SK-N-SH (cell line): Measurements from ENCODE around the gene IFNLR1. TPM values are rescaled to one million over a fixed set of nuclear protein-coding genes. Genes with fewer than 3 reads are reported as not detected.

Source experiments
- CTCF ChIA-PET: fragments of 300-600, 350-600 bp; formaldehyde crosslinking; extraction: SDS; loops from one replicate; lab custom pipeline; 2021; lab: Yijun Ruan, JAX
- POLR2A ChIA-PET: fragments of 350-600 bp; sonication (Branson Sonifier 250); formaldehyde crosslinking; extraction: SDS; loops from one replicate; lab custom pipeline; 2020; ENCODE audit warnings: antibody characterized with exemption, inconsistent platforms; lab: Yijun Ruan, JAX
- DNase-seq: peaks from one replicate; pipeline ENCODE4 v3.0.0; 2012
- H2AFZ ChIP-seq: fragments of 200-600 bp; sonication (generic); 2 replicates; pipeline ENCODE4 v1.8.1; 2016; ENCODE audit warnings: antibody characterized with exemption, mild to moderate bottlenecking, low read depth
- H3F3A ChIP-seq: fragments of 200-600 bp; sonication (generic); replicated peaks from 2 replicates; pipeline ENCODE3; 2016; ENCODE audit warnings: antibody characterized with exemption, mild to moderate bottlenecking; ENCODE audit not compliant: insufficient read depth
- H3K27ac ChIP-seq, 2 experiments: fragments of 200-500 bp in 1 of 2; fragments of 200-600 bp in 1 of 2; sonication (Bioruptor generic) in 1 of 2; sonication (generic), shearing (Covaris generic) in 1 of 2; 2 replicates each; pipeline versions ENCODE4 v1.5.1 to v1.6.1; 2014 to 2016; ENCODE audit warnings: low read depth in 2 of 2, inconsistent platforms in 1 of 2, low read length in 1 of 2, mild to moderate bottlenecking in 1 of 2, mixed read lengths in 1 of 2
- H3K27me3 ChIP-seq: fragments of 200-600 bp; sonication (generic), shearing (Covaris generic); 2 replicates; pipeline ENCODE4 v1.6.1; 2016; ENCODE audit warnings: mixed run types; ENCODE audit not compliant: insufficient read depth
- H3K36me3 ChIP-seq, 2 experiments: fragments of 200-500 bp in 1 of 2; fragments of 200-600 bp in 1 of 2; sonication (Bioruptor generic) in 1 of 2; sonication (generic) in 1 of 2; replicated peaks in 1 of 2; 2 replicates each; pipeline versions ENCODE3 to v1.5.1; 2014 to 2016; ENCODE audit warnings: low read length in 1 of 2, mild to moderate bottlenecking in 1 of 2; ENCODE audit not compliant: insufficient read depth in 2 of 2, control insufficient read depth in 1 of 2
- H3K4me1 ChIP-seq, 2 experiments: fragments of 200-500 bp in 1 of 2; fragments of 200-600 bp in 1 of 2; sonication (Bioruptor generic) in 1 of 2; sonication (generic), shearing (Covaris generic) in 1 of 2; 2 replicates each; pipeline versions ENCODE4 v1.5.1 to v1.6.1; 2014 to 2016; ENCODE audit warnings: low read depth in 1 of 2, low read length in 1 of 2, mixed run types in 1 of 2; ENCODE audit not compliant: insufficient read depth in 2 of 2, control insufficient read depth in 1 of 2
- H3K4me2 ChIP-seq: fragments of 200-600 bp; sonication (generic), shearing (Covaris generic); 2 replicates; pipeline ENCODE4 v1.6.1; 2017; ENCODE audit warnings: mixed run types
- H3K4me3 ChIP-seq, 2 experiments: fragments of 200-500 bp in 1 of 2; fragments of 200-600 bp in 1 of 2; sonication (Bioruptor generic) in 1 of 2; sonication (generic), shearing (Covaris generic) in 1 of 2; 2 replicates each; pipeline versions ENCODE4 v1.5.1 to v1.8.1; 2014 to 2016; ENCODE audit warnings: low read depth in 2 of 2, inconsistent platforms in 1 of 2, low read length in 1 of 2, mild to moderate bottlenecking in 1 of 2, mixed read lengths in 1 of 2, moderate library complexity in 1 of 2
- H3K79me2 ChIP-seq: fragments of 200-600 bp; sonication (generic); 2 replicates; pipeline ENCODE4 v1.8.1; 2017; ENCODE audit warnings: mild to moderate bottlenecking; ENCODE audit not compliant: insufficient read depth
- H3K9ac ChIP-seq: fragments of 200-600 bp; sonication (generic); 2 replicates; pipeline ENCODE4 v1.6.1; 2017; ENCODE audit warnings: mixed run types
- H3K9me2 ChIP-seq: fragments of 200-600 bp; sonication (generic); 2 replicates; pipeline ENCODE4 v1.6.1; 2017; ENCODE audit warnings: mixed run types
- H3K9me3 ChIP-seq: fragments of 200-600 bp; sonication (generic); 2 replicates; pipeline ENCODE4 v1.6.1; 2017; ENCODE audit warnings: mixed run types, mild to moderate bottlenecking, moderate library complexity
- H4K20me1 ChIP-seq: fragments of 200-600 bp; sonication (generic); 2 replicates; pipeline ENCODE4 v1.6.1; 2017; ENCODE audit warnings: mild to moderate bottlenecking, mixed run types; ENCODE audit not compliant: insufficient read depth
- CHD2 ChIP-seq: fragments of 150-350 bp; IDR thresholded peaks from 2 replicates; pipeline ENCODE4 v1.6.1; 2018; ENCODE audit warnings: low read length; ENCODE audit not compliant: partially characterized antibody
- EP300 ChIP-seq, 2 experiments: IDR thresholded peaks; 2 replicates each; pipeline versions ENCODE4 v1.4.0 to v1.6.1; 2012; ENCODE audit warnings: borderline replicate concordance in 1 of 2, low read depth in 1 of 2, low read length in 1 of 2
- FOXM1 ChIP-seq: IDR thresholded peaks from 2 replicates; pipeline ENCODE4 v1.4.0; 2012; ENCODE audit warnings: low read depth, mild to moderate bottlenecking
- GATA2 ChIP-seq: sonication (generic); formaldehyde crosslinking; IDR thresholded peaks from 2 replicates; pipeline ENCODE4 v1.5.0; 2020; ENCODE audit warnings: mild to moderate bottlenecking, missing genetic modification reagents
- JUND ChIP-seq: IDR thresholded peaks from 2 replicates; pipeline ENCODE4 v1.4.0; 2012
- MAX ChIP-seq: IDR thresholded peaks from 2 replicates; pipeline ENCODE4 v1.4.0; 2012; ENCODE audit warnings: low read depth
- MEF2A ChIP-seq: IDR thresholded peaks from 2 replicates; pipeline ENCODE4 v1.4.0; 2012; ENCODE audit warnings: low read depth, borderline replicate concordance
- PBX3 ChIP-seq: IDR thresholded peaks from 2 replicates; pipeline ENCODE4; 2012
- RAD21 ChIP-seq: IDR thresholded peaks from 2 replicates; pipeline ENCODE4 v1.6.1; 2012; ENCODE audit warnings: mild to moderate bottlenecking, low read length
- RCOR1 ChIP-seq: fragments of 150-350 bp; IDR thresholded peaks from 2 replicates; pipeline ENCODE4 v1.6.1; 2017; ENCODE audit warnings: antibody characterized with exemption, low read length
- REST ChIP-seq: IDR thresholded peaks from 2 replicates; pipeline ENCODE4 v1.6.1; 2012; ENCODE audit warnings: mild to moderate bottlenecking, low read depth, low read length, moderate library complexity
- RXRA ChIP-seq: IDR thresholded peaks from 2 replicates; pipeline ENCODE4 v1.4.0; 2012; ENCODE audit warnings: low read depth, mild to moderate bottlenecking, borderline replicate concordance
- SMC3 ChIP-seq: IDR thresholded peaks from 2 replicates; pipeline ENCODE4 v1.6.1; 2012; ENCODE audit warnings: low read depth, low read length, improper control_type of control experiment
- TEAD4 ChIP-seq: IDR thresholded peaks from 2 replicates; pipeline ENCODE4 v1.4.0; 2012; ENCODE audit warnings: mild to moderate bottlenecking, borderline replicate concordance; ENCODE audit not compliant: insufficient read depth
- USF1 ChIP-seq: IDR thresholded peaks from 2 replicates; pipeline ENCODE4 v1.4.0; 2012; ENCODE audit warnings: low read depth, borderline replicate concordance
- ZBTB33 ChIP-seq: IDR thresholded peaks from 2 replicates; pipeline ENCODE4 v1.4.0; 2012; ENCODE audit warnings: low read depth, borderline replicate concordance
- WGBS: methylation state at CpG from one replicate; pipeline ENCODE4 v1.1.6; 2017; ENCODE audit warnings: low lambda C conversion rate; 5-methylcytosine and 5-hydroxymethylcytosine counted together
- polyA plus RNA-seq, 3 experiments: library from polyadenylated mRNA; depleted of rRNA; stranded (reverse); fragments of >200 nt; gene quantifications; 2 replicates each; pipeline ENCODE4 v1.2.3, GENCODE V29; 2012

IFNLR1 gene
- polyA plus RNA-seq, 1 of the 3 experiments (the other 2 are of a cell fraction), result 0.30 TPM

- Histone ChIP-seq H4K20me1 (no peaks in the 10 kb centered on the region), H2AFZ (no peak overlapping the region)
- CTCF ChIA-PET, result interaction anchor here (1.4 to 1.9 kb wide), 3 partner anchors 9 to 50 kb away, joined by 5 to 11 read pairs (median 5); partner anchors contain the start of gene MYOM3
- no peak for TF ChIP-seq SMC3
- TF ChIP-seq MEF2A, result no peak
- TF ChIP-seq CHD2, result no peak
- TF ChIP-seq ZBTB33, result no peak
- TF ChIP-seq EP300 (IDR thresholded peaks at IDR 0.05; ENCODE audit: borderline replicate concordance in 1 of 2, low read depth in 1 of 2, low read length in 1 of 2), result no peak
- no peak for TF ChIP-seq MAX
- no peak for TF ChIP-seq GATA2 (CRISPR knock-in tag)
- TF ChIP-seq REST, result no peak
- no peak for TF ChIP-seq RXRA
- no peak for TF ChIP-seq FOXM1
- no peak for TF ChIP-seq USF1
- TF ChIP-seq RAD21, result no peak
- no peak for TF ChIP-seq JUND
- no peak for TF ChIP-seq TEAD4
- TF ChIP-seq PBX3, result no peak
- TF ChIP-seq RCOR1, result no peak
- TF ChIP-seq, all 33 proteins: peak for 0
- Histone ChIP-seq H3F3A (no peaks in the 10 kb centered on the region), H3K4me3 (no peak overlapping the region), H3K27ac (no peak overlapping the region), H3K9ac (no peak overlapping the region), H3K27me3 (no peaks in the 10 kb centered on the region; the same call in 1 of the 2 replicates), H3K79me2 (no peaks in the 10 kb centered on the region), H3K36me3 (no peaks in the 10 kb centered on the region), H3K4me2 (no peak overlapping the region), H3K9me3 (no peaks in the 10 kb centered on the region), H3K4me1 (no peaks in the 10 kb centered on the region; a peak in 1 of 4 replicates), H3K9me2 (no peaks in the 10 kb centered on the region)
- no peak for DNase-seq
- 63% methylated on average over 2 of the region's 3 CpGs for WGBS
- POLR2A ChIA-PET, result no interaction called here
Measured at GRCh38 chr1:24120965-24121364, 66.1 kb downstream of the IFNLR1 start.
